Fibroblast of mammary gland (primary cell): Measurements from ENCODE around the gene CD177.
"Not testable (repeated sequence)": the region's sequence is repeated elsewhere in the genome, so short reads cannot be mapped to it uniquely, and the experiment has no call there.

ENCODE experiments used
- DNase-seq: peaks from one replicate; pipeline ENCODE4 v3.0.0-alpha.2; 2010; ENCODE audit warnings: low read depth
- H3K4me3 ChIP-seq: 2 replicates; pipeline ENCODE4 v1.5.1; 2011; ENCODE audit warnings: low read depth, mild to moderate bottlenecking, low read length, moderate library complexity; ENCODE audit not compliant: control insufficient read depth
- CTCF ChIP-seq: conservative IDR thresholded peaks from 2 replicates; pipeline ENCODE4 v1.5.1; 2011; ENCODE audit warnings: low read depth, low read length, inconsistent platforms; ENCODE audit not compliant: control insufficient read depth, insufficient read depth

Gene CD177

GRCh38 chr19:43351998-43352746, 1.3 kb upstream of the CD177 start:
- TF ChIP-seq CTCF, result no peak
- no peak for DNase-seq

GRCh38 chr19:43354305-43354627, 780 bp downstream of the CD177 start:
- no peak overlapping the region for H3K4me3 ChIP-seq
- no peak for DNase-seq
- TF ChIP-seq CTCF, result no peak

More at GRCh38 chr19:43351998-43352746, 1.3 kb upstream of the CD177 start:
- H3K4me3 ChIP-seq, result no peak overlapping the region

GRCh38 chr19:43356749-43357148, 3.3 kb downstream of the CD177 start:
- not testable (repeated sequence) for DNase-seq, H3K4me3 ChIP-seq

- TF ChIP-seq CTCF, result no peak
- H3K4me3 ChIP-seq, result no peak overlapping the region
- peak; percentile 66 for DNase-seq
Observed at GRCh38 chr19:43362179-43362578, 8.7 kb downstream of the CD177 start.

GRCh38 chr19:43362745-43363144, 9.3 kb downstream of the CD177 start:
- no peak for DNase-seq
- TF ChIP-seq CTCF, result no peak

GRCh38 chr19:43365677-43366076, 12.2 kb downstream of the CD177 start:
- not testable (repeated sequence) for DNase-seq, H3K4me3 ChIP-seq

More at GRCh38 chr19:43362745-43363144, 9.3 kb downstream of the CD177 start:
- H3K4me3 ChIP-seq, result no peak overlapping the region

GRCh38 chr19:43367822-43368221, 14.3 kb downstream of the CD177 start:
- TF ChIP-seq CTCF, result no peak
- DNase-seq, result no peak
- no peak overlapping the region for H3K4me3 ChIP-seq

GRCh38 chr19:43368897-43369296, 15.4 kb downstream of the CD177 start:
- H3K4me3 ChIP-seq, DNase-seq: not testable (repeated sequence)
